ENCODE data around the gene ALK.

Gene ALK

DNA sequence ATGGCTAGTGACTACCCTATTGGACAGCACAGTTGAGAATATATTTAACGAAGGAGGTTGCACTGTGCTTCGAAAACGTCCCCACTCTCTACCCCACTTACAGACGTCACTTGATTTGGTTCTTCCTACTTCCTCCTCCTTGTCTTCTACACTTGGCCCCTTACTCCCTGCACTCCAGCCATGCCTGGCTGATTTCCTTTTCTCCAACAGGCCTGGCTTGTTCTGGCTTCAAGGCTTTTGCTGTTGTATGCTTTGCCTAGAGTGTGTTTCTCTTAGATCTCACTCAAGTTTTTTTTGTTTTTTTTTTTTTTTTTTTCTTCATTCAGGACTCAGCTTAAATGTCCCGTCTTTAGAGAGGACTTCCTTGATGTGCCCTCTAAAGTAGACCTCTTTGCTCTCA lies 469.4 kb downstream of the ALK start:
- DNase-seq (ENCODE audit: low spot score), result no peak

DNA sequence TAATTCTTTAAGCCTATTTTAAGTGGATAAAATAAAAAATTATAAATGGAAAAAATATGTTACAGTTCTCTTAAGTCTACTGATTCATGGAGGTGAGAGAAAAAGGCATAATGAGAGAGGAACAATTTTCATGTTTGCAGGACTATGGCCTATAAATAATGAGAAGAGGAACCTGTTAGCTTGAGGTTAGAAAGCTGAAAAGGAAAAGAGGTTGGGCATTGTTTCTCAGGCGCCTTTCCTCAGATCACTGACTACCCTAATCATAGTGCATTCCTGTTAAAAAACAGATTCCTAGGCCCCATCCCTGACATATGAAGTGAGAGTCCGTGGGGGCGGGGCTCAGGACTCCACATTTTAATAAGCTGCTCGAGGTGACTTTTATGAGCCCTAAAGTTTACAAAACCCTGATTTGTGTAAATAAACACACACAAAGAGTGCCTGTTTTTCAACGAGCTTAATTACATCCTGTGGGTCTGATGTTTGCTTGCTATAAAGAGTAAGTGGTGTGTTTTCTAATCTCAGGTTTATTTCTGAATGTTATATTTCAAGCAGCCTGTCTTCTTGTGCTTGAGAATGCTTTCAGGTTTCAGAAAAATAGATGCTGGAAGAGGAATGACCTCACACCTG lies 470.7 kb downstream of the ALK start:
- TF ChIP-seq, protein P1, sequence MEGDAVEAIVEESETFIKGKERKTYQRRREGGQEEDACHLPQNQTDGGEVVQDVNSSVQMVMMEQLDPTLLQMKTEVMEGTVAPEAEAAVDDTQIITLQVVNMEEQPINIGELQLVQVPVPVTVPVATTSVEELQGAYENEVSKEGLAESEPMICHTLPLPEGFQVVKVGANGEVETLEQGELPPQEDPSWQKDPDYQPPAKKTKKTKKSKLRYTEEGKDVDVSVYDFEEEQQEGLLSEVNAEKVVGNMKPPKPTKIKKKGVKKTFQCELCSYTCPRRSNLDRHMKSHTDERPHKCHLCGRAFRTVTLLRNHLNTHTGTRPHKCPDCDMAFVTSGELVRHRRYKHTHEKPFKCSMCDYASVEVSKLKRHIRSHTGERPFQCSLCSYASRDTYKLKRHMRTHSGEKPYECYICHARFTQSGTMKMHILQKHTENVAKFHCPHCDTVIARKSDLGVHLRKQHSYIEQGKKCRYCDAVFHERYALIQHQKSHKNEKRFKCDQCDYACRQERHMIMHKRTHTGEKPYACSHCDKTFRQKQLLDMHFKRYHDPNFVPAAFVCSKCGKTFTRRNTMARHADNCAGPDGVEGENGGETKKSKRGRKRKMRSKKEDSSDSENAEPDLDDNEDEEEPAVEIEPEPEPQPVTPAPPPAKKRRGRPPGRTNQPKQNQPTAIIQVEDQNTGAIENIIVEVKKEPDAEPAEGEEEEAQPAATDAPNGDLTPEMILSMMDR (IDR thresholded peaks at IDR 0.05; ENCODE audit: extremely low read depth, missing control alignments), result no peak
- DNase-seq (ENCODE audit: low spot score), result no peak

More for the DNA sequence above, 469.4 kb downstream of the ALK start:
- TF ChIP-seq, protein P1 (IDR thresholded peaks at IDR 0.05; ENCODE audit: extremely low read depth, missing control alignments), result no peak

DNA sequence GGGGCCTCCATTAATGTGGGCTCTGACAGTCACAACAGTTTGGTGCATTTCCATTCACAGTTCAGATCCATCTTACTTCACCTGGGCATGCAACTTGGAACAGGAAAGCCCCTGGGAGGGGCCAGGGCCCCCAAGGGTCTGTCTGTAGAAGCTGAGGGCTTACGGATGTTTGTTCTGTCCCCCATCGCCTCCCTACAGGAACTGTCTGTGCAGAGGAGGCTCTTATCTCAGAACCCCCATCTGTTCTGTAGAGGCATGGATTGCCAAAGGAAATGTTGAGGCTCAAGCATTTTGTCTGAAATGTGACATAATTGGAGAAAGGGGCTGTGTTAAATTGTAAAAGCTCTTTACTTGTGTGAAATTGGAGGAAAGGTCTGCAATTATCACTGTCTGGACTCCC lies 471.9 kb downstream of the ALK start:
- DNase-seq (ENCODE audit: low spot score), result no peak
- TF ChIP-seq, protein P1 (IDR thresholded peaks at IDR 0.05; ENCODE audit: extremely low read depth, missing control alignments), result no peak

DNA sequence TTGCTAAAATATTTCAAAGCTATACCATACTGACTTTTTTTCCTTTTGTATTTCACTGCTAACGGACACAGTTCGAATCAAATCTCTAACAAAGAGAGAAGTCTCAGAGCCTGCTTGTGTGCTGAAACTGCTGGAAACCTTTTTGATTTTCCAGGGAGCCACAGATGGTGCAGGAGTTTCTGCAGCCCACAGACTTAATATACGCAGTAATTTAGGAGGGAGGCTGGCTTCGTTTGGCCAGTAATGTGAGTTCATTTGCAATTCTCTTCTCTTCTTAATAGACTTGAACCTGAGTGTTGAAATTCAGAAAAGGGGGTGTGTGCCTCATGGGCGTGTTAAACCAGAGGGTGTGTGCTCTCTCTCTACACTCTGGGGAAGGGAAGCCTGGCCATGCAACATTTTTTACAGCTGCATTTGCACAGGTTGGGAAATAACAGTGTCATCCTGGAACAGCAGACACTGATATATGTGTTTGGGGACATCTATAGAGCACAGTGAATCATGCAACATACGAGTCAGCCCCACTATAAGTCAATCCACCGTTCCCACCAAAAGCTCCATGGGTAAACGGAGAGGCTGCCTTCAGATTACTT lies 473.2 kb downstream of the ALK start:
- TF ChIP-seq, protein P1 (IDR thresholded peaks at IDR 0.05; ENCODE audit: extremely low read depth, missing control alignments), result no peak
- DNase-seq (ENCODE audit: low spot score), result no peak

DNA sequence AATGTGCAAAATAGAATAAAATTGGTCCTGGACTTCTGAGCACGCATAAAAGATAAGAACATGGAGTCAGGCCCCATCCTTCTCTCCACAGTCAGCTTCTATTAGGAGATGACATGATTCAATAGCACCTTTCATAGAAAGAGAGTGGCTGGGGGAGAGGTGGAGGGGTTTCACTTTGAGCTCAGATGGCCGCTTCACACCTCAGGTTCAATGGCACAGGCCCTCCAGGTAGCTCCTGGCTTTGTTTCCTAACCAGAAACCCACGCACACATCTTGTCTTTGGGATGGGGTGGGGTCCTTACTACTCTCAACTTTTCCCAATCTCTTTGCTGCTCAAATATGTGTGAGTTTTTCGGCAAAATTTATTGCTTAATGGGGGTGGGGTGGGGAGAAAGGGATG lies 473.9 kb downstream of the ALK start:
- no peak for DNase-seq (ENCODE audit: low spot score)
- TF ChIP-seq, protein P1 (IDR thresholded peaks at IDR 0.05; ENCODE audit: extremely low read depth, missing control alignments), result no peak

DNA sequence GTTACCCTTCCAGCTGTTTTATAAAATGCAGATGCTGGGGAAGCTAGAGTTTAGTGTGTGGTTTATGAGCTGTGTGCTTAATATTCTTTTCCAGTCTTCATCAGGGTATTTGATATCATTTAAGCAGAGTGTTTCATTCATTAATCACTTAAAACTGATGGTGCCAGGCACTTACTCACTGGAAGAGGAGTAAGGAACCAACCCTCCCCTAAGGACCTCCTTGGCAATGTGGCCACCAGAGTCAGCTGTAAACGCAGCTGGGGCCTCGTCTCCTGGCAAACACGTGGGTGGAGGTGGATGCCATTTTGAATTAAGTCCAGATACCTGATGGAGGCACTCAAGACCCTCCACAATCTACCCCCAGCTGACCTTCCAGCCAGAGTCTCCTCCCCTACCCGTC lies 474.5 kb downstream of the ALK start:
- TF ChIP-seq, protein P1 (IDR thresholded peaks at IDR 0.05; ENCODE audit: extremely low read depth, missing control alignments), result no peak
- DNase-seq (ENCODE audit: low spot score), result no peak

DNA sequence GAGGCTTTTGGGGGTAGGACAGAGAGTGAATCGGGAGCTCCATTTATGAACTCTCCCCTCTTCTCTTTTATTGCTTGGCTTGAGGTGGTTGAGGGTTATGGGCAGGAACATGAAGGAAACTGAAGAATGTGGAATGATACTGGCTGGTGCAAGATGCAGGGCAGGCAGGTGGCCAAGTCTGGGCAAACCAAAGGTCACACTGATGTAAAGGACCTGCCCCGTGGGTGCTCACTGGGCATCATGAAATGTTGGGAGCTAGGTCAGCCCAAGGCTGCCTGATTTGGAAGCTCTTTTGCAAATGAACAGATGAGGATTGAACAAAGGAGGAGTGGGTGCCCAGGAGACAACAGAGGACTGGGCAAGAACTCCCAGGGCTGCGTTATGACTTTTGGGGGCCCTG lies 477.2 kb downstream of the ALK start:
- DNase-seq (ENCODE audit: low spot score), result no peak
- TF ChIP-seq, protein P1 (IDR thresholded peaks at IDR 0.05; ENCODE audit: extremely low read depth, missing control alignments), result no peak

All from GM20000 (cell line).